ENCODE data around the gene KLK11.

The KLK11 gene

GRCh38 chr19:51043497-51043896 lies 17.1 kb upstream of the KLK11 start:
- no peak overlapping the region for H3K4me3 ChIP-seq (ENCODE audit: low read length)
- no peak for TF ChIP-seq ZNF274 (IDR thresholded peaks at IDR 0.05; ENCODE audit: low read depth, low read length)

- TF ChIP-seq ZNF274 (IDR thresholded peaks at IDR 0.05; ENCODE audit: low read depth, low read length) = no peak
- no peak overlapping the region for H3K4me3 ChIP-seq (ENCODE audit: low read length)
Observed at GRCh38 chr19:51040151-51040550, 13.7 kb upstream of the KLK11 start.

GRCh38 chr19:51036519-51036918 lies 10.1 kb upstream of the KLK11 start:
- no peak overlapping the region for H3K4me3 ChIP-seq (ENCODE audit: low read length)
- no peak for TF ChIP-seq ZNF274 (IDR thresholded peaks at IDR 0.05; ENCODE audit: low read depth, low read length)

GRCh38 chr19:51034704-51035103 lies 8.3 kb upstream of the KLK11 start, which contains the start of gene KLK12:
Gene KLK12 (minus strand): TSS chr19:51035002. CDS start chr19:51034621, 381 bp downstream.
- no peak within 1 kb of the TSS for H3K4me3 ChIP-seq (ENCODE audit: low read length)
- no peak for TF ChIP-seq ZNF274 (IDR thresholded peaks at IDR 0.05; ENCODE audit: low read depth, low read length)

- TF ChIP-seq ZNF274 (IDR thresholded peaks at IDR 0.05; ENCODE audit: low read depth, low read length) = no peak
Observed at GRCh38 chr19:51031880-51032225, 5.4 kb upstream of the KLK11 start.

GRCh38 chr19:51031220-51031879 lies 4.9 kb upstream of the KLK11 start:
- H3K4me3 ChIP-seq (ENCODE audit: low read length) = no peak overlapping the region
- no peak for TF ChIP-seq ZNF274 (IDR thresholded peaks at IDR 0.05; ENCODE audit: low read depth, low read length)

More at GRCh38 chr19:51031880-51032225, 5.4 kb upstream of the KLK11 start:
- H3K4me3 ChIP-seq (ENCODE audit: low read length) = no peak overlapping the region

GRCh38 chr19:51030631-51031030 lies 4.2 kb upstream of the KLK11 start:
- TF ChIP-seq ZNF274 (IDR thresholded peaks at IDR 0.05; ENCODE audit: low read depth, low read length) = no peak

GRCh38 chr19:51029718-51030117 lies 3.3 kb upstream of the KLK11 start:
- TF ChIP-seq ZNF274 (IDR thresholded peaks at IDR 0.05; ENCODE audit: low read depth, low read length) = no peak
- H3K4me3 ChIP-seq (ENCODE audit: low read length) = no peak overlapping the region

More at GRCh38 chr19:51030631-51031030, 4.2 kb upstream of the KLK11 start:
- H3K4me3 ChIP-seq (ENCODE audit: low read length) = no peak overlapping the region

GRCh38 chr19:51027873-51028272 lies 1.5 kb upstream of the KLK11 start:
- no peak for TF ChIP-seq ZNF274 (IDR thresholded peaks at IDR 0.05; ENCODE audit: low read depth, low read length)
- no peak overlapping the region for H3K4me3 ChIP-seq (ENCODE audit: low read length)

- H3K4me3 ChIP-seq (ENCODE audit: low read length) = no peak overlapping the region
- TF ChIP-seq ZNF274 (IDR thresholded peaks at IDR 0.05; ENCODE audit: low read depth, low read length) = no peak
Observed at GRCh38 chr19:51027126-51027806, 850 bp upstream of the KLK11 start.

- no peak overlapping the region for H3K4me3 ChIP-seq (ENCODE audit: low read length)
- TF ChIP-seq ZNF274 (IDR thresholded peaks at IDR 0.05; ENCODE audit: low read depth, low read length) = no peak
Observed at GRCh38 chr19:51025809-51026553, 435 bp downstream of the KLK11 start.

- no peak overlapping the region for H3K4me3 ChIP-seq (ENCODE audit: low read length)
- TF ChIP-seq ZNF274 (IDR thresholded peaks at IDR 0.05; ENCODE audit: low read depth, low read length) = no peak
Observed at GRCh38 chr19:51025401-51025800, 1.0 kb downstream of the KLK11 start.

- TF ChIP-seq ZNF274 (IDR thresholded peaks at IDR 0.05; ENCODE audit: low read depth, low read length) = no peak
- no peak overlapping the region for H3K4me3 ChIP-seq (ENCODE audit: low read length)
Observed at GRCh38 chr19:51024924-51025323, 1.5 kb downstream of the KLK11 start.

GRCh38 chr19:51023946-51024345 lies 2.5 kb downstream of the KLK11 start:
- no peak for TF ChIP-seq ZNF274 (IDR thresholded peaks at IDR 0.05; ENCODE audit: low read depth, low read length)

GRCh38 chr19:51022526-51022925 lies 3.9 kb downstream of the KLK11 start:
- TF ChIP-seq ZNF274 (IDR thresholded peaks at IDR 0.05; ENCODE audit: low read depth, low read length) = no peak
- no peak overlapping the region for H3K4me3 ChIP-seq (ENCODE audit: low read length)

More at GRCh38 chr19:51023946-51024345, 2.5 kb downstream of the KLK11 start:
- H3K4me3 ChIP-seq (ENCODE audit: low read length) = no peak overlapping the region

Data from GM08714 (cell line).